Fibroblast of skin of abdomen (primary cell): Measurements from ENCODE around the gene MUC5AC.
"Not testable (repeated sequence)": the region's sequence is repeated elsewhere in the genome, so short reads cannot be mapped to it uniquely, and the experiment has no call there.

Source experiments
- DNase-seq: peaks from one replicate; pipeline ENCODE4 v3.0.0-alpha.2; 2013

MUC5AC gene

DNA sequence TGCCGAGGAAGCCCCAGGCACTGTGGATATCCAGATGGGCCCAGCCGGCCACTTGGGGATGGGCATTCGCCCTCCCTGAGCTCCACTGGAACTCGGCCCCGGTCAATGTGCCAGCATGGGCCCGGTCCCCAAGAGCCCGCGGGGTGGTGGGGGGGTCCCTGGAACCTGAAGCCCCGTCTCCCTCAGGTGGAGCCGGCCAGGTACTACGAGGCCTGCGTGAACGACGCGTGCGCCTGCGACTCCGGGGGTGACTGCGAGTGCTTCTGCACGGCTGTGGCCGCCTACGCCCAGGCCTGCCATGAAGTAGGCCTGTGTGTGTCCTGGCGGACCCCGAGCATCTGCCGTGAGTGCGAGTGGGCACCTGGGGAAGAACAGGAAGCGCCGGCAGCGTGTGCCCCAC lies 21.2 kb downstream of the MUC5AC start:
- no peak for DNase-seq

DNA sequence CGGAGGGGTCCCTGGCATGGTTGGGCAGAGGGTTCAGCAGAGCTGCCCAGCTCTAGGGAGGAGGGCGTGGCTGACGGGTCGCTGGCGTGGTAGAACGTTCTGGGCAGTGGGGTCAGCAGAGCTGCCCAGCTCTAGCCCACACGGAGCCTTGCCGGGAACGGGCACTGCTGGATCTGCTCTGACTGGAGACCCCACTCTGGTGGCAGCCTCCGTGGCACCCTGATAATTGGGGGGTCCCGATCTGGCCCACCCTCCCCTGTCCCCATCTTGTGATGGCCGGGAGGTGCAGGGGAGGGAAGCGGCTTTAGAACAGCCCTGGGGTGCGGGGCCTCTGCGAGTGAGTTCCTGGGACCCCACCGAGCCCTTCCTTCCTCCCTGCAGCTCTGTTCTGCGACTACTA lies 21.9 kb downstream of the MUC5AC start:
- DNase-seq = no peak

DNA sequence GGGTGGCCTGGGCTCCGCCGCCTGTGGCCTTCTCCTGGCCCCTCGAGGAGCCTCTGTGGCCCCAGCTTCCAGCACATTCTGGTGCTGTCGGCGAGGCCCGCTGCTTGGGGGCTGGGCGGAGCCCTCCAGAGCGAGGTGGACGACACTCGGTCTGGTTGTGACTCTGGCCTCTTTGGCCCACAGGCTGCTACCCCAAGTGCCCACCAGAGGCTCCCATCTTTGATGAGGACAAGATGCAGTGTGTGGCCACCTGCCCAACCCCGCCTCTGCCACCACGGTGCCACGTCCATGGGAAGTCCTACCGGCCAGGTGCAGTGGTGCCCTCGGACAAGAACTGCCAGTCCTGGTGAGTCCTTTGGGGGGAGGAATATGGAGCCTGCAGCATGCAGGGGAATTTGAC lies 22.4 kb downstream of the MUC5AC start:
- no peak for DNase-seq

DNA sequence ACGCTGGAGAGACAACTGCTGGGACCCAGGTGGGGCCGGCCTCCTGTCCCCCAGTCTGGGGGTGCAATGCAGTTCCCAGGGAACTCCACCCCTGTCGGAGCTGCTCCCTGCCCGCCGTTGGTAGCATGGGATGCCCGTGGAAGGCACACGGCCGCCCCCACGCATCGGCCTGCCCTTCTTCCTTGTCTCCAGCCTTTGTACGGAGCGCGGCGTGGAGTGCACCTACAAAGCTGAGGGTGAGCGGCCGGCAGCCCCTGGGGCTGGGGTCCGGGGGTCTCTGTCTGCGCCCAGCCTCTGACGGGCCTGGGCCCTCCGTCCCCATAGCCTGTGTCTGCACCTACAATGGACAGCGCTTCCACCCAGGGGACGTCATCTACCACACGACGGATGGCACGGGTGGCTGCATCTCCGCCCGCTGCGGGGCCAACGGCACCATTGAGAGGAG lies 23.2 kb downstream of the MUC5AC start:
- DNase-seq = no peak

DNA sequence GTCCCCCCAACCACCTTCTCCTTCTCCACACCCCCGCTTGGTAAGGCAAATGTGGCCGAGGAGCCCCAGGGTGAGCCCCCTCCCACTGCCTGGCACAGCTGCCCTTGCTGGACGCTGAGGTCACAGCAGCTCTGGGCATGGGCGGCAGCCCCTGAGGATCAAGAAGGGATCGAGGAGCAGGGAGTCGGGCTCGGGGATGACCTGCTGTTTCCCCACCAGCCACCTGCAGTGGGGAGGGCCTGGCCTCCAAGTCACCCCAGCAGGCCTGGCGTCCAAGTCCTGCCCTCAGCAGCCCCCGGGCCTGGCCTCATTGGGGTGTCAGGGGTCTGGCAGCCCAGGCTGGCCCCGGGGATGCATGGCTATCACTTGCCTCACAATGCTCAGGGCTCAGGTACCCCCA lies 23.7 kb downstream of the MUC5AC start:
- no peak for DNase-seq

DNA sequence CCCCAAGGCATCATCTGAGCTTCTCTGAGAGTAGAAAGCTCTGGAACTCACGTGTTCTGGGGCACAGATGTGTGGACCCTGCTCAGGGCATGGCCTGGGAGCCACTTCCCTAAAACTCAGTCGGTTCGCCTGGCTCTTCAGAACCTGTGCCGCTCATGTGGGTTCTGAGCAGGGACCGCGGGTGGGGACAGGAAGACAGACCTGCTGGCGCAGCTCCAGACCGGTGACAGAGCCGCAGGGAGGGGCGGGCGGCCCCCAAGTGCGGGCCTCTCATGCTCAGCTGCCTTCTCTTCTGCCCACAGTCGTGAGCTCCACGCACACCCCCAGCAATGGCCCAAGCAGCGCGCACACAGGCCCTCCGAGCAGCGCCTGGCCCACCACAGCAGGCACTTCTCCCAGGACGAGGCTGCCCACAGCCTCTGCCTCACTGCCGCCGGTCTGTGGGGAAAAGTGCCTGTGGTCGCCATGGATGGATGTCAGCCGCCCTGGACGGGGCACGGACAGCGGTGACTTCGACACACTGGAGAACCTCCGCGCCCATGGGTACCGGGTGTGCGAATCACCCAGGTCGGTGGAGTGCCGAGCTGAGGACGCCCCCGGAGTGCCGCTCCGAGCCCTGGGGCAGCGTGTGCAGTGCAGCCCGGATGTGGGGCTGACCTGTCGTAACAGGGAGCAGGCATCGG lies 24.2 kb downstream of the MUC5AC start:
- no peak for DNase-seq

DNA sequence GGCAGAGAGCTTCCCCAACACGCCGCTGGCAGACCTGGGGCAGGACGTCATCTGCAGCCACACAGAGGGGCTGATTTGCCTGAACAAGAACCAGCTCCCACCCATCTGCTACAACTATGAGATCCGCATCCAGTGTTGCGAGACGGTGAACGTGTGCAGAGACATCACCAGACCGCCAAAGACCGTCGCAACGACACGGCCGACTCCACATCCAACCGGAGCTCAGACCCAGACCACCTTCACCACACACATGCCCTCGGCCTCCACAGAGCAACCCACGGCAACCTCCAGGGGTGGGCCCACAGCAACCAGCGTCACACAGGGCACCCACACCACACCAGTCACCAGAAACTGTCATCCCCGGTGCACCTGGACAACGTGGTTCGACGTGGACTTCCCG lies 26.4 kb downstream of the MUC5AC start:
- DNase-seq = not testable (repeated sequence)

DNA sequence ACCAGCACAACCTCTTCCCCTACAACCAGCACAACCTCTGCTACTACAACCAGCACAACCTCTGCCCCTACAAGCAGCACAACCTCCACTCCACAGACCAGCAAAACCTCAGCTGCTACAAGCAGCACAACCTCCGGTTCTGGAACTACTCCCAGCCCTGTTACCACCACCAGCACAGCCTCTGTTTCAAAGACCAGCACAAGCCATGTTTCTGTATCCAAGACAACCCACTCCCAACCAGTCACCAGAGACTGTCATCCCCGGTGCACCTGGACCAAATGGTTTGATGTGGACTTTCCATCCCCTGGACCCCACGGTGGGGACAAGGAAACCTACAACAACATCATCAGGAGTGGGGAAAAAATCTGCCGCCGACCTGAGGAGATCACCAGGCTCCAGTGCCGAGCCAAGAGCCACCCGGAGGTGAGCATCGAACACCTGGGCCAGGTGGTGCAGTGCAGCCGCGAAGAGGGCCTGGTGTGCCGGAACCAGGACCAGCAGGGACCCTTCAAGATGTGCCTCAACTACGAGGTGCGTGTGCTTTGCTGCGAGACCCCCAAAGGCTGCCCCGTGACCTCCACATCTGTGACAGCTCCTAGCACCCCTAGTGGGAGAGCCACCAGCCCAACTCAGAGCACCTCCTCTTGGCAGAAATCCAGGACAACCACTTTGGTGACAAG lies 30.8 kb downstream of the MUC5AC start:
- not testable (repeated sequence) for DNase-seq

DNA sequence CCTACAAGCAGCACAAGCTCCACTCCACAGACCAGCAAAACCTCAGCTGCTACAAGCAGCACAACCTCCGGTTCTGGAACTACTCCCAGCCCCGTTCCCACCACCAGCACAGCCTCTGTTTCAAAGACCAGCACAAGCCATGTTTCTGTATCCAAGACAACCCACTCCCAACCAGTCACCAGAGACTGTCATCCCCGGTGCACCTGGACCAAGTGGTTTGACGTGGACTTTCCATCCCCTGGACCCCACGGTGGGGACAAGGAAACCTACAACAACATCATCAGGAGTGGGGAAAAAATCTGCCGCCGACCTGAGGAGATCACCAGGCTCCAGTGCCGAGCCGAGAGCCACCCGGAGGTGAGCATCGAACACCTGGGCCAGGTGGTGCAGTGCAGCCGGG lies 32.1 kb downstream of the MUC5AC start:
- not testable (repeated sequence) for DNase-seq

DNA sequence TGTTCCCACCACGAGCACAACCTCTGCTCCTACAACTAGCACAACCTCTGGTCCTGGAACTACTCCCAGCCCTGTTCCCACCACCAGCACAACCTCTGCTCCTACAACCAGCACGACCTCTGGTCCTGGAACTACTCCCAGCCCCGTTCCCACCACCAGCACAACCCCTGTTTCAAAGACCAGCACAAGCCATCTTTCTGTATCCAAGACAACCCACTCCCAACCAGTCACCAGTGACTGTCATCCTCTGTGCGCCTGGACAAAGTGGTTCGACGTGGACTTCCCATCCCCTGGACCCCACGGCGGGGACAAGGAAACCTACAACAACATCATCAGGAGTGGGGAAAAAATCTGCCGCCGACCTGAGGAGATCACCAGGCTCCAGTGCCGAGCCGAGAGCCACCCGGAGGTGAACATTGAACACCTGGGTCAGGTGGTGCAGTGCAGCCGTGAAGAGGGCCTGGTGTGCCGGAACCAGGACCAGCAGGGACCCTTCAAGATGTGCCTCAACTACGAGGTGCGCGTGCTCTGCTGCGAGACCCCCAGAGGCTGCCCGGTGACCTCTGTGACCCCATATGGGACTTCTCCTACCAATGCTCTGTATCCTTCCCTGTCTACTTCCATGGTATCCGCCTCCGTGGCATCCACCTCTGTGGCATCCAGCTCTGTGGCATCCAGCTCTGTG lies 34.2 kb downstream of the MUC5AC start:
- not testable (repeated sequence) for DNase-seq

DNA sequence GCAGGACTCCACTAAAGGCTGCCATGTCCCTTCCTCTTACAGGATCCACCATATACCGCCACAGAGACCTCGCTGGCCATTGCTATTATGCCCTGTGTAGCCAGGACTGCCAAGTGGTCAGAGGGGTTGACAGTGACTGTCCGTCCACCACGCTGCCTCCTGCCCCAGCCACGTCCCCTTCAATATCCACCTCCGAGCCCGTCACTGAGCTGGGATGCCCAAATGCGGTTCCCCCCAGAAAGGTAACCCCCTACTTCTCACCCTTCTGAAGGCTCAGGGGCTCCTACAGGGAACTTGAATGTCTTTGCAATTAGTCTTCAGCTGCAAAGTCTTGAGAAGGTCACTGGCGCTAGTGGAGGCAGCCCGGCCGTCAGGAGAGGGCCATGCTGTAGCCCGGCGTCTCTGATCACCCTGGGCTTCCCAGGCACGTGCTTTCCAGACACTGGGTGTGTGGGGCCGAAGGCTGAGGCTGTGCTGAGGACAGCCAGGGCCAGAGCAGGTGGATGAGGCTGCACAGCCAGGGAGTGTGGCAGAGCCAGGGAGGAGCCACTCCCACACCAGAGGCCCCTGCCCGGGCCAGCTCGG lies 35.1 kb downstream of the MUC5AC start:
- DNase-seq = no peak

DNA sequence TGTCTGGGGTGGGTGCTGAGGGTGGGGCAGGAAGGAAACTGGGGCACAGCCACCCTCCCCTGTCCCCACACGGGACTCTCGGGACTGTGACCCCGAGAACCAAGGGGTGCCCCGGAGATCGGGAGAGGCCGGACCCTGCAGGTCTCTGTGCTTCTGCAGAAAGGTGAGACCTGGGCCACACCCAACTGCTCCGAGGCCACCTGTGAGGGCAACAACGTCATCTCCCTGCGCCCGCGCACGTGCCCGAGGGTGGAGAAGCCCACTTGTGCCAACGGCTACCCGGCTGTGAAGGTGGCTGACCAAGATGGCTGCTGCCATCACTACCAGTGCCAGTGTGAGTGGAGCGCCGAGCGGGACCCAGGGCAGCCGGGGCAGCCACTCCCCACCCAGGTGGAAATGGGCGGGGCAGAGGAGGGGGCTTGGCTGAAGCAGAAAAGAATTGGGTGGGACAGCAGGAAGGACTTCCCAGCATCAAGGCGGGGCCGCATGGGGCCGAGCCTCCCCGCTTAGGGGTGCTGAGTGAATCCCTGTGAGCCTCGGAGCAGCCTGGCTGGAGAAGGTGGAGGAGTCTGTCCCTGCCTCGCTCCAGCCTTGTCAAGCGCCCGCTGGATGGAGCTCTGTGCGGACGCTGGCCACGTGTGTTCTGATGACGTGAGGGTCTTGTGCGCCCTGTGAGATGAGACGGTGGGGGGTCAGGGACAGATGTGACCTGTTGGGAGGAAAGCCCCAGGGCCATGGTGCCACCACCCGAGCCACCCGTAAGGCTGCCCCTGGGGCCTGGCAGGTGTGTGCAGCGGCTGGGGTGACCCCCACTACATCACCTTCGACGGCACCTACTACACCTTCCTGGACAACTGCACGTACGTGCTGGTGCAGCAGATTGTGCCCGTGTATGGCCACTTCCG lies 35.8 kb downstream of the MUC5AC start:
- DNase-seq = no peak

DNA sequence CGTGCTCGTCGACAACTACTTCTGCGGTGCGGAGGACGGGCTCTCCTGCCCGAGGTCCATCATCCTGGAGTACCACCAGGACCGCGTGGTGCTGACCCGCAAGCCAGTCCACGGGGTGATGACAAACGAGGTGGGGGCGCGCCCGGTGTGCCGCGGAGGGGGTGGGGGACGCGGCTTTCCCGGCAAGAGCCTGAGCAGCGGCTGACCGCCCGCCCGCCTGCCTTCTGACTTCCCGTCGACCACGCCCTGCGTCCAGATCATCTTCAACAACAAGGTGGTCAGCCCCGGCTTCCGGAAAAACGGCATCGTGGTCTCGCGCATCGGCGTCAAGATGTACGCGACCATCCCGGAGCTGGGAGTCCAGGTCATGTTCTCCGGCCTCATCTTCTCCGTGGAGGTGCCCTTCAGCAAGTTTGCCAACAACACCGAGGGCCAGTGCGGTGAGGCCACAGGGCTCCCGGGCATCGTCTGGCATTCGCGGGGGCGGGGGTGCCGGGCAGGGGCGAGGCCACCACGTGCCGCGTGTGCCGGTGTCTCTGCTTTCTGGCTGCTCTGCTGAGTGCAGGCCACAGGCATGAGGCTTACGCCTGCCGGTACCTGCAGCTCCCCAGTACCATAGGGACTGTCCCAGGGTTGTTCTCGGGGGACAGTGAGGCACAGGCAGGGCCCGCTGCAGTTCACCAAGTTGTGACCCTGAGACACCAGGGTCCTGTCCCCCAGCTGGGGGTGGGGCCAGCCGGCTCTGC lies 36.7 kb downstream of the MUC5AC start:
- no peak for DNase-seq

DNA sequence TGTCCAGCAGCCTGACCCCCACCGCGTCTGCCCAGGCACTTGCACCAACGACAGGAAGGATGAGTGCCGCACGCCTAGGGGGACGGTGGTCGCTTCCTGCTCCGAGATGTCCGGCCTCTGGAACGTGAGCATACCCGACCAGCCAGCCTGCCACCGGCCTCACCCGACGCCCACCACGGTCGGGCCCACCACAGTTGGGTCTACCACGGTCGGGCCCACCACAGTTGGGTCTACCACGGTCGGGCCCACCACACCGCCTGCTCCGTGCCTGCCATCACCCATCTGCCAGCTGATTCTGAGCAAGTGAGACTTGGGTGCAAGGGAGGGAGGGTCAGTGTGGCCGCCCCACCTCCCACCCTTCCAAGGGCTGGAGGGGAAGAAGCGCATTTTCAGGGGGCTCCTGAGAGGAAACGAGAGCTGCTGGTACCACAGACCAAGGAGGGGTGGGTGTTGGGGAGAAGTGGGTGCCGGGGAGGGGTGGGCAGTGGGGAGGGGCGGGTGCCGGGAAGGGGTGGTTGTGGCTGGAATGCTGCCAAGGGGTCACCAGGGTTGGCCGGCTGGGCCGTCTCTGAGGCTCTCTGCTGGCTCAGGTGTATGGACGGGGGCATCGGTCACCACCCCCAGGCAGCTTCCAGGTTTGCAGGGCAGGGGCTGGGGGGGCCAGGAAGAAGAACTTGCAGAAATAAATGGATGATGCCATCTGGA lies 37.4 kb downstream of the MUC5AC start:
- DNase-seq = no peak

DNA sequence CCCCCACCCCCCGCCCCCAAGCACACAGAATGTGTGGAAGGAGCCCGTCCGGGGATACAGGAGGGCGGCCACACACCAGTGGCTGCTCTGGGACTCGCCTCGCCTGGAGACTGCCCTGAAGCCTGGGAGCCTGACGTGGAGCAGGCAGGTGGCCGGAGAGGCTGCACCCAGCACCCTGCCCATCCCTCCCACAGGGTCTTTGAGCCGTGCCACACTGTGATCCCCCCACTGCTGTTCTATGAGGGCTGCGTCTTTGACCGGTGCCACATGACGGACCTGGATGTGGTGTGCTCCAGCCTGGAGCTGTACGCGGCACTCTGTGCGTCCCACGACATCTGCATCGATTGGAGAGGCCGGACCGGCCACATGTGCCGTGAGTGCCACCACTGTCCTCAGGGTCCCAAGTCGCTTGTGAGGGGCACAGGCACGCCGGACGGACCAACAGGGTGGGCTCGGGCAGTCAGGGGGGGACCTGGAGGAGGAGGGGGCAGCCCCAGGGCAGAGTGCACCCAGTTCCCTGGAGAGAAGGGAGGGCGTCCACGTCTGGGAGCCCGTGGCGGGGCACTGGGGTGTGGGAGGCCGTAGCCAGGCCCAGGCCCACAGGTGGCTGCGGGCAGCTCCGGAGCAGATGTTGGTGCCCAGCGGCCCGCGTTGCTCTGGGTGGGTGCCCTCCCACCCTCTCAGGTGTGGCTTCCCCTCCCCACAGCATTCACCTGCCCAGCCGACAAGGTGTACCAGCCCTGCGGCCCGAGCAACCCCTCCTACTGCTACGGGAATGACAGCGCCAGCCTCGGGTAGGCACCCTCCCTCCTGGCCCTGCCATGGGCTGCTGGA lies 38.1 kb downstream of the MUC5AC start:
- DNase-seq = no peak

DNA sequence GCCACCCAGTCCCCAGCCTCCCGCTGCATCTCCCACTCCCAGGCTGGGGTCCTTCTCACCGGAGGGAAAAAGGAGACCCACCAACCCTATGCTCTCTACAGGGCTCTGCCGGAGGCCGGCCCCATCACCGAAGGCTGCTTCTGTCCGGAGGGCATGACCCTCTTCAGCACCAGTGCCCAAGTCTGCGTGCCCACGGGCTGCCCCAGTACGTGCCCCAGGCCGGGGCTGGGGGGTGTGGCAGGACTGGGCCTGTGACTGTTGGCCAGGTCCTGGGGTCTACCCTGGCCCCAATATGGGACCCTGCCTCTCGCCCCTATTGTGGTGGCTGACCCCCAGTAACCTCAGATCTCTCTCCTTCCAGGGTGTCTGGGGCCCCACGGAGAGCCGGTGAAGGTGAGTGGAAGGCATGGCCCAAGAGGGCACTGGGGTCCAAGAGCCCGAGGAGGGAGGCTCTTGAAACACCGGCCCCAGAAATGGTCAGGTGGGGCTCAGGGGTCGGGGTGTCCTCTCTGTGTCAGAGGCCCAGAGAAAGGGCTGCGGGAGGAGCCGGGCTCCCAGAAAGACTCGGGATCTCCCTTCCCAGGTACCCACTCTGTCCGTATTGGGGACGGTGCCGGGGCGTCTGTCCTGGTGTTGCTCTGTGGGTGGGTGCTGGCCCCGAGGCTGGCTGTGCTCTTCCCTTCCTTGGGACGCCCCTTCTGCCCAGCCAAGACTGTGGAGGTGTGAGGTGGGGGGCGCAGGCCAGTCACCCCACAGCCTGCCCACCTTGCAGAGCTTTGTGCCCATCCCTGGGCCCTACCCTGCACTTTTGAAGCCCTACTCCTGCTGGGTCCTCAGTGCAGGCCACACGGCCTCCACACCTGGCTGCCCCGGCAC lies 39.0 kb downstream of the MUC5AC start:
- no peak for DNase-seq

DNA sequence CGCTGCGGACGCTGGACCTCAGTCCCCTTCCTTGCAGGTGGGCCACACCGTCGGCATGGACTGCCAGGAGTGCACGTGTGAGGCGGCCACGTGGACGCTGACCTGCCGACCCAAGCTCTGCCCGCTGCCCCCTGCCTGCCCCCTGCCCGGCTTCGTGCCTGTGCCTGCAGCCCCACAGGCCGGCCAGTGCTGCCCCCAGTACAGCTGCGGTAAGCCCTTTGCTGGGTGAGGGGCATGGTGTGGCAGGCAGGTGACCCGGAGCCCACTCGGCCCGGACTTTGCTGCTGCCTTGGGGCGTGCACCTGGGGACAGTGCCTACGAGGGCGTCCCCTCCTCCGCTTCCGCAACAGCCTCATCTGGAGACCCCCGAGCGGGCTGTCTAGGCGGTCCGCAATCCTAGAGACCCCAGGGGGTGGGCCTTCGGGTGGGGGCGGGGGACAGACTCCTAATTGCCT lies 39.7 kb downstream of the MUC5AC start:
- no peak for DNase-seq

DNA sequence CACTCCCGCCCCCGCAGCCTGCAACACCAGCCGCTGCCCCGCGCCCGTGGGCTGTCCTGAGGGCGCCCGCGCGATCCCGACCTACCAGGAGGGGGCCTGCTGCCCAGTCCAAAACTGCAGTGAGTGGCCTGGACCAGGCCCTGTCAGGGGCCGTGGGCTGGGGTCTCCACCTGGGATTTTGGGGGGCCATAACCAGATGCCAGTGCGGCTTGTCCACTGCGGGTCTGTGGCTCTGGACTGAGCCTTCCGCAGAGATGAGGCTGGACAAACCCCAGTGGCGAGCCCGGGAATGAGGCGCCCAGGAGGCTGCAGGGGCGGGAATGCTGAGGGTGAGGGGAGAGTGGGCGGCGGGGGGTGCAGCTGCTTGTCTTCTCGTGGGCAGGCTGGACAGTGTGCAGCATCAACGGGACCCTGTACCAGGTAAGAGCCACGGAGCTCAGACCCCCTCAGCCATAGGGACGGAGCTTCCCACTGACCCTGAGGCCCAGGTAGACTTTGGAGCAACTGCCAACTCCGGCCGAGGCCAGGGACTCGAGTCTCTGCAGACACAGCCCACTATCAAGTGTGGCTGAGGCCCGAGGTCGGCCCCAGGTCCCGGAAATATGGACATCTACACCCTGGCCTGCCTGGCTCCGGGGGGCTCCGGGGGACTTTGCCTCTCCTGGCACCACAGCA lies 40.3 kb downstream of the MUC5AC start:
- DNase-seq = no peak
